ENCODE data around the gene ZC3H12C.

DNA sequence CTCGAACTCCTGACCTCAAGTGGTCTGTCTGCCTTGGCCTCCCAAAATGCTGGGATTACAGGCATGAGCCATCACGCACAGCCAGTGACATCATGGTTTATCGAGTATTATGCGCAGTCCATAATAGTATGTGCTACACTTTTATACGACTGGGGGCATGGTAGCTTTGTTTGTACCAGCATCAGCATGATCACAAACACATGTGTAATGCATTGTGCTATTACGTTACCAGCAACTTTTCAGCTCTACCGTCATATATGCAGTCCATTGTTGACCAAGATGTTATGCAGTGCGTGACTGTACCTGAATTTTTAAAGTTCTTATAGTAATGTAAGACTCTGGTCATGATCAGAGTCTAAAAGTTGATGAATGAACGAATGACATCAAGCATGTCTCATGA is 67.9 kb downstream of the ZC3H12C start:
- no peak for TF ChIP-seq CTCF (IDR thresholded peaks at IDR 0.05; ENCODE audit: low read depth, low read length)
- TF ChIP-seq POLR2A (IDR thresholded peaks at IDR 0.05; ENCODE audit: extremely low read depth, insufficient read length): no peak
- no peak for TF ChIP-seq MYC (IDR thresholded peaks at IDR 0.05; ENCODE audit: low read depth, low read length)
- TF ChIP-seq, protein P1, sequence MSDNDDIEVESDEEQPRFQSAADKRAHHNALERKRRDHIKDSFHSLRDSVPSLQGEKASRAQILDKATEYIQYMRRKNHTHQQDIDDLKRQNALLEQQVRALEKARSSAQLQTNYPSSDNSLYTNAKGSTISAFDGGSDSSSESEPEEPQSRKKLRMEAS (IDR thresholded peaks at IDR 0.05; ENCODE audit: low read depth, low read length): no peak
